PC-3 (cell line): ENCODE measurements around the gene NOC3L.
"Not testable (repeated sequence)": the region's sequence is repeated elsewhere in the genome, so short reads cannot be mapped to it uniquely, and the experiment has no call there.

Experiments used
- EZH2 ChIP-seq: fragments of 300-600 bp; sonication (generic); IDR thresholded peaks from one replicate; pipeline ENCODE4 v1.6.1; 2017; ENCODE audit warnings: antibody characterized with exemption, mild to moderate bottlenecking, low read length; ENCODE audit not compliant: unreplicated experiment
- TF ChIP-seq, protein P1 (sequence below): fragments of 300-600 bp; sonication (generic); conservative IDR thresholded peaks from 2 replicates; pipeline ENCODE4 v1.5.1; 2017; ENCODE audit warnings: antibody characterized with exemption, low read depth, mild to moderate bottlenecking, low read length

DNA sequence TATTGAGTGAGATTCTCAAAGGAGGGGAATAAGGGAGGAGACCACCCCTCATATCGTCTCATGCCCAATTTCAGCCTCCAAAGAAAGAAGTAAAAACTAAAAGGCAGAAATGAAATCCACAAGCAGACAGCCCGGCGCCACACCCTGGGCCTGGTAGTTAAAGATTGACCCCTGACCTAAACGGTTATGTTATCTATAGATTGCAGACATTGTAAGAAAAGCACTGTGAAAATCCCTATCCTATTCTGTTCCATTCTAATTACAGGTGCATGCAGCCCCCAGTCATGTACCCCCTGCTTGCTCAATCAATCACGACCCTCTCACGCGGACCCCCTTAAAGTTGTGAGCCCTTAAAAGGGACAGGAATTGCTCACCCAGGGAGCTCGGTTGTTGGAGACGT, 29.4 kb upstream of the NOC3L start:
- TF ChIP-seq, protein P1, sequence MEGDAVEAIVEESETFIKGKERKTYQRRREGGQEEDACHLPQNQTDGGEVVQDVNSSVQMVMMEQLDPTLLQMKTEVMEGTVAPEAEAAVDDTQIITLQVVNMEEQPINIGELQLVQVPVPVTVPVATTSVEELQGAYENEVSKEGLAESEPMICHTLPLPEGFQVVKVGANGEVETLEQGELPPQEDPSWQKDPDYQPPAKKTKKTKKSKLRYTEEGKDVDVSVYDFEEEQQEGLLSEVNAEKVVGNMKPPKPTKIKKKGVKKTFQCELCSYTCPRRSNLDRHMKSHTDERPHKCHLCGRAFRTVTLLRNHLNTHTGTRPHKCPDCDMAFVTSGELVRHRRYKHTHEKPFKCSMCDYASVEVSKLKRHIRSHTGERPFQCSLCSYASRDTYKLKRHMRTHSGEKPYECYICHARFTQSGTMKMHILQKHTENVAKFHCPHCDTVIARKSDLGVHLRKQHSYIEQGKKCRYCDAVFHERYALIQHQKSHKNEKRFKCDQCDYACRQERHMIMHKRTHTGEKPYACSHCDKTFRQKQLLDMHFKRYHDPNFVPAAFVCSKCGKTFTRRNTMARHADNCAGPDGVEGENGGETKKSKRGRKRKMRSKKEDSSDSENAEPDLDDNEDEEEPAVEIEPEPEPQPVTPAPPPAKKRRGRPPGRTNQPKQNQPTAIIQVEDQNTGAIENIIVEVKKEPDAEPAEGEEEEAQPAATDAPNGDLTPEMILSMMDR = not testable (repeated sequence)
- not testable (repeated sequence) for TF ChIP-seq EZH2
